K562 (cell line): Measurements from ENCODE around the gene EEPD1.

ENCODE experiments used
- ATF6 ChIP-seq: sonication (generic); formaldehyde crosslinking; IDR thresholded peaks from 2 replicates; pipeline ENCODE4 v1.4.0; 2020; ENCODE audit warnings: mild to moderate bottlenecking, missing genetic modification reagents
- CTCF ChIP-seq, 3 experiments: IDR thresholded peaks in 2 of 3; conservative IDR thresholded peaks in 1 of 3; 2 replicates each; pipeline ENCODE4 v1.5.1; 2011 to 2012; ENCODE audit warnings: low read length in 3 of 3, mild to moderate bottlenecking in 3 of 3, control low read depth in 2 of 3, improper control_type of control experiment in 1 of 3, inconsistent platforms in 1 of 3, low read depth in 1 of 3, mixed read lengths in 1 of 3, moderate library complexity in 1 of 3; ENCODE audit not compliant: insufficient read depth in 2 of 3
- KLF6 ChIP-seq: fragments of 250-450 bp; sonication (Bioruptor Pico); IDR thresholded peaks from 2 replicates; pipeline ENCODE4 v1.4.0; 2020; ENCODE audit warnings: mild to moderate bottlenecking, moderate library complexity, borderline replicate concordance
- MED1 ChIP-seq: sonication (generic); formaldehyde crosslinking; IDR thresholded peaks from 2 replicates; pipeline ENCODE4 v1.8.1; 2023; ENCODE audit warnings: missing genetic modification reagents, borderline replicate concordance
- MLX ChIP-seq, 2 experiments: fragments of 450-650 bp in 1 of 2; sonication (generic) in 1 of 2; formaldehyde crosslinking; conservative IDR thresholded peaks; 2 replicates each; pipeline versions ENCODE4 v1.4.0 to v1.8.1; 2020 to 2022; ENCODE audit warnings: mild to moderate bottlenecking in 1 of 2, missing genetic modification reagents in 1 of 2
- PCBP2 ChIP-seq: fragments of 200-400 bp; formaldehyde crosslinking; IDR thresholded peaks from 2 replicates; pipeline ENCODE4 v1.6.1; 2018; ENCODE audit warnings: low read length, low read depth, mild to moderate bottlenecking, moderate library complexity; ENCODE audit not compliant: poor library complexity, severe bottlenecking
- REST ChIP-seq, 2 experiments: fragments of 450-650 bp; formaldehyde crosslinking in 1 of 2; IDR thresholded peaks; 2 replicates each; pipeline versions ENCODE4 v1.4.0 to v1.6.1; 2014 to 2020; ENCODE audit warnings: mild to moderate bottlenecking in 2 of 2, borderline replicate concordance in 1 of 2, low read depth in 1 of 2
- STAT6 ChIP-seq: sonication (generic); formaldehyde crosslinking; IDR thresholded peaks from 2 replicates; pipeline ENCODE4 v1.8.1; 2023; ENCODE audit warnings: mild to moderate bottlenecking, missing genetic modification reagents
- USF2 ChIP-seq: sonication (generic); formaldehyde crosslinking; IDR thresholded peaks from 2 replicates; pipeline ENCODE4 v1.5.0; 2020; ENCODE audit warnings: missing genetic modification reagents

GRCh38 chr7:36316319-36316718 lies 163.3 kb downstream of the EEPD1 start:
- no peak for TF ChIP-seq MLX (CRISPR knock-in tag; conservative IDR thresholded peaks at IDR 0.05)
- TF ChIP-seq MED1 (CRISPR knock-in tag) = no peak
- TF ChIP-seq ATF6 (CRISPR knock-in tag) = no peak
- no peak for TF ChIP-seq KLF6 (CRISPR knock-in tag)
- TF ChIP-seq STAT6 = no peak
- TF ChIP-seq REST (IDR thresholded peaks at IDR 0.05; ENCODE audit: borderline replicate concordance) = no peak
- no peak for TF ChIP-seq REST (CRISPR knock-in tag; IDR thresholded peaks at IDR 0.05; ENCODE audit: low read depth)
- no peak for TF ChIP-seq PCBP2
- TF ChIP-seq USF2 (CRISPR knock-in tag) = no peak
- TF ChIP-seq CTCF (IDR thresholded peaks at IDR 0.05 in 2 of 3, conservative IDR thresholded peaks at IDR 0.05 in 1 of 3; ENCODE audit: insufficient read depth in 2 of 3, low read depth in 1 of 3, low read length in 3 of 3) = no peak
